DMS153 (cell line): ENCODE data around the gene POLR1A.

Experiments used
- DNase-seq: peaks from one replicate; lab custom pipeline; 2025; lab: John Stamatoyannopoulos, UW

The POLR1A gene

GRCh38 chr2:86064006-86064405 is 41.7 kb downstream of the POLR1A start:
- no peak for DNase-seq

GRCh38 chr2:86062043-86062442 is 43.6 kb downstream of the POLR1A start:
- no peak for DNase-seq

- DNase-seq: no peak
Observed at GRCh38 chr2:86056590-86057331, 48.9 kb downstream of the POLR1A start.

- DNase-seq: no peak
Observed at GRCh38 chr2:86055314-86055713, 50.4 kb downstream of the POLR1A start.

GRCh38 chr2:86054535-86055082 is 51.1 kb downstream of the POLR1A start:
- DNase-seq: no peak

- DNase-seq: no peak
Observed at GRCh38 chr2:86053166-86053565, 52.5 kb downstream of the POLR1A start.

- DNase-seq: no peak
Observed at GRCh38 chr2:86052676-86053075, 53.0 kb downstream of the POLR1A start.

- no peak for DNase-seq
Observed at GRCh38 chr2:86052265-86052664, 53.4 kb downstream of the POLR1A start.

- no peak for DNase-seq
Observed at GRCh38 chr2:86050301-86050700, 55.4 kb downstream of the POLR1A start.

- DNase-seq: no peak
Observed at GRCh38 chr2:86049529-86049928, 56.2 kb downstream of the POLR1A start.

GRCh38 chr2:86048888-86049287 is 56.8 kb downstream of the POLR1A start:
- DNase-seq: no peak

- DNase-seq: no peak
Observed at GRCh38 chr2:86048383-86048701, 57.3 kb downstream of the POLR1A start.

GRCh38 chr2:86047575-86048382 is 57.9 kb downstream of the POLR1A start:
- DNase-seq: no peak

- DNase-seq: no peak
Observed at GRCh38 chr2:86045541-86045940, 60.1 kb downstream of the POLR1A start.

- DNase-seq: no peak
Observed at GRCh38 chr2:86044614-86045013, 61.1 kb downstream of the POLR1A start.

- DNase-seq: no peak
Observed at GRCh38 chr2:86044045-86044444, 61.6 kb downstream of the POLR1A start.

GRCh38 chr2:86042256-86043168 is 63.2 kb downstream of the POLR1A start:
- DNase-seq: no peak

- no peak for DNase-seq
Observed at GRCh38 chr2:86039963-86040655, 65.6 kb downstream of the POLR1A start.

GRCh38 chr2:86039178-86039962 is 66.3 kb downstream of the POLR1A start:
- no peak for DNase-seq

- no peak for DNase-seq
Observed at GRCh38 chr2:86038291-86039081, 67.2 kb downstream of the POLR1A start.
